Retinal pigment epithelial cell (primary cell): ENCODE measurements around the gene FBXO21.
A peak's percentile ranks its signal among the peaks of the same experiment; 100 is the strongest.

ENCODE experiments used
- DNase-seq: peaks from one replicate; pipeline ENCODE4 v3.0.0-alpha.2; 2010; ENCODE audit warnings: low read depth
- H3K4me3 ChIP-seq: 2 replicates; pipeline ENCODE4 v1.5.1; 2011; ENCODE audit warnings: mild to moderate bottlenecking, low read length, control low read depth, moderate library complexity
- TF ChIP-seq, protein P1 (sequence below): conservative IDR thresholded peaks from 2 replicates; pipeline ENCODE4 v1.5.1; 2011; ENCODE audit warnings: low read depth, low read length, control low read depth, inconsistent platforms

FBXO21 gene, protein sequence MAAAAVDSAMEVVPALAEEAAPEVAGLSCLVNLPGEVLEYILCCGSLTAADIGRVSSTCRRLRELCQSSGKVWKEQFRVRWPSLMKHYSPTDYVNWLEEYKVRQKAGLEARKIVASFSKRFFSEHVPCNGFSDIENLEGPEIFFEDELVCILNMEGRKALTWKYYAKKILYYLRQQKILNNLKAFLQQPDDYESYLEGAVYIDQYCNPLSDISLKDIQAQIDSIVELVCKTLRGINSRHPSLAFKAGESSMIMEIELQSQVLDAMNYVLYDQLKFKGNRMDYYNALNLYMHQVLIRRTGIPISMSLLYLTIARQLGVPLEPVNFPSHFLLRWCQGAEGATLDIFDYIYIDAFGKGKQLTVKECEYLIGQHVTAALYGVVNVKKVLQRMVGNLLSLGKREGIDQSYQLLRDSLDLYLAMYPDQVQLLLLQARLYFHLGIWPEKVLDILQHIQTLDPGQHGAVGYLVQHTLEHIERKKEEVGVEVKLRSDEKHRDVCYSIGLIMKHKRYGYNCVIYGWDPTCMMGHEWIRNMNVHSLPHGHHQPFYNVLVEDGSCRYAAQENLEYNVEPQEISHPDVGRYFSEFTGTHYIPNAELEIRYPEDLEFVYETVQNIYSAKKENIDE

GRCh38 chr12:117190210-117190781 lies at the start of gene FBXO21:
FBXO21 (minus strand) TSS chr12:117190470; CDS start chr12:117190456, 14 bp downstream.
- TF ChIP-seq, protein P1, sequence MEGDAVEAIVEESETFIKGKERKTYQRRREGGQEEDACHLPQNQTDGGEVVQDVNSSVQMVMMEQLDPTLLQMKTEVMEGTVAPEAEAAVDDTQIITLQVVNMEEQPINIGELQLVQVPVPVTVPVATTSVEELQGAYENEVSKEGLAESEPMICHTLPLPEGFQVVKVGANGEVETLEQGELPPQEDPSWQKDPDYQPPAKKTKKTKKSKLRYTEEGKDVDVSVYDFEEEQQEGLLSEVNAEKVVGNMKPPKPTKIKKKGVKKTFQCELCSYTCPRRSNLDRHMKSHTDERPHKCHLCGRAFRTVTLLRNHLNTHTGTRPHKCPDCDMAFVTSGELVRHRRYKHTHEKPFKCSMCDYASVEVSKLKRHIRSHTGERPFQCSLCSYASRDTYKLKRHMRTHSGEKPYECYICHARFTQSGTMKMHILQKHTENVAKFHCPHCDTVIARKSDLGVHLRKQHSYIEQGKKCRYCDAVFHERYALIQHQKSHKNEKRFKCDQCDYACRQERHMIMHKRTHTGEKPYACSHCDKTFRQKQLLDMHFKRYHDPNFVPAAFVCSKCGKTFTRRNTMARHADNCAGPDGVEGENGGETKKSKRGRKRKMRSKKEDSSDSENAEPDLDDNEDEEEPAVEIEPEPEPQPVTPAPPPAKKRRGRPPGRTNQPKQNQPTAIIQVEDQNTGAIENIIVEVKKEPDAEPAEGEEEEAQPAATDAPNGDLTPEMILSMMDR = no peak
- DNase-seq = no peak
- peak within 1 kb of the TSS; percentile 86 for H3K4me3 ChIP-seq

DNA sequence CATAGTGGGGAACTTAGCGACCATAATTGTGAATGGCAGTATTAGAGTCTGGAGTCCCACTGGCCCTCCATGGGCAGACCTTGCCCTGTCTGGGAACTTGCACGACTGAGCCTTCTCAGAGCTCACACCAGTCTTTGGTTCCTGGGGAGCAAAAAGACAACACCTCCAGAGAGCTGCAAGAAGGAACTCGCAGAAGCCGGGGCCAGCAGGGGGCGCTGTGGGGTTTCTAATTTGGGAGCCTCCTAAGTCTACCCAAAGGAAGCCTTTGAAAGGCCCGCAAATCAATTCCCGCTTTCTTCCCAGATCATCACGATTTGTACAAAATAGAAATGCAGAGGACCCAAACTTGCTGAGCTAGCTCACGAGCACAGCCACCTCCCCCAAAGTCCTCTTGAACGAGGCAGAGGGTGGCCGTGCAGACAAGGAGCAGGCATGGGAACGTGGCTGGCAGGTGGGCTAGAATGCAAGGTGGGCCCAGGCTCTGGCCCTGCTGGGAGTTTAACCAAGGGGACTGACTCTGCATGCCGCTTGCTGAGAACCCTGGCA lies 46.3 kb upstream of the FBXO21 start:
- TF ChIP-seq, protein P1 = peak; percentile 80

DNA sequence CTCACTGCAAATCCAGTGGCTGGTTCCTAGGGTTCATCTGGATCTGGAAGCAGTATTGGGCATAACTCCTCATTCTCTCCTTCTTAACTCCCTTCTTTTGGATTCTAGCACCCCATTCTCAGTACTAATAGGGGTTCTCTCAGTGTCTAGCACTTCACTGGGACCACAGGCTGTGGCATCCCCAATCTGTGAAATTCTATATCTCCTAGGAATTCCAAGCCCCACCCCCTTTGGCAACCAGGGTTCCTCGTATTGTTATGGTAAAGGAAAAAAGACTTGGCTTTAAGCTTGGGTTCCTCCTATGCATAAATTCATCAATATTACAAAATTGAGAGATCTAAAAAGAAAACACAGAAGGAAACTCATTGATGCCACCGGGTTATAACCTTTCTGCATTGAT lies 45.0 kb upstream of the FBXO21 start:
- DNase-seq = no peak
- TF ChIP-seq, protein P1 = no peak
- H3K4me3 ChIP-seq = no peak overlapping the region

More for the DNA sequence above, 46.3 kb upstream of the FBXO21 start:
- DNase-seq = no peak
- no peak overlapping the region for H3K4me3 ChIP-seq

GRCh38 chr12:117234441-117234840 lies 44.2 kb upstream of the FBXO21 start:
- H3K4me3 ChIP-seq = no peak overlapping the region
- DNase-seq = no peak
- TF ChIP-seq, protein P1 = no peak

GRCh38 chr12:117231750-117232149 lies 41.5 kb upstream of the FBXO21 start:
- TF ChIP-seq, protein P1 = no peak
- no peak for DNase-seq
- no peak overlapping the region for H3K4me3 ChIP-seq

DNA sequence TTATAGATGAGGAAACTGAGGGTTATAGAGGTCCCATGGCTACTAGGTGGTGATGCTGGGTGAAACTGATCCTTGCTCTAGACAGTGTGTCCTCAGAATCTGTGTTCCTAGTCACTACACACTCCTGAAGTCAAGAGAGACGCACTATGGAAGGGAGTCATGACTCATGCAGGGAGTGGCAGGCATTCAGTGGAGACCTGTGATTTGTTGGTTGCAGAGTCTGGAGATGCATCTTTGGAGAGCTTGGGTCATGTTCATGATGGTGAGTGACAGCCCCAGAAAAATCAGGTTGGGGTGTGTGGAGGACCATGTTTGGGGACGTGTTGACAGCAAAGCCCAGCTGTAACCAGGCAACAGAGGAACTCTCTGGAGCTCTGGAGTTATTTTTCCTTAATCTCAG lies 38.0 kb upstream of the FBXO21 start:
- DNase-seq = no peak
- TF ChIP-seq, protein P1 = no peak

More for the DNA sequence above, 38.0 kb upstream of the FBXO21 start:
- no peak overlapping the region for H3K4me3 ChIP-seq
